Neural progenitor cell (in vitro differentiated cells): ENCODE results near the gene SEL1L3. TPM values are rescaled to one million over a fixed set of nuclear protein-coding genes. Genes with fewer than 3 reads are reported as not detected.

Source experiments
- DNase-seq: peaks from one replicate; pipeline ENCODE4 v3.0.0-alpha.2; 2016; ENCODE audit warnings: low spot score
- H2AFZ ChIP-seq: fragments of 200-600 bp; sonication (generic); replicated peaks from 2 replicates; pipeline ENCODE4 v1.6.1; 2016; ENCODE audit warnings: antibody characterized with exemption
- H3F3A ChIP-seq: fragments of 200-600 bp; sonication (generic); 2 replicates; pipeline ENCODE4 v1.6.1; 2016; ENCODE audit warnings: antibody characterized with exemption, low read depth
- H3K27ac ChIP-seq: fragments of 200-600 bp; sonication (generic); 2 replicates; pipeline ENCODE4 v1.5.1; 2016; ENCODE audit warnings: mild to moderate bottlenecking
- H3K27me3 ChIP-seq: fragments of 200-600 bp; sonication (generic); 2 replicates; pipeline ENCODE4 v1.6.1; 2016; ENCODE audit warnings: mild to moderate bottlenecking, moderate library complexity
- H3K36me3 ChIP-seq: fragments of 200-600 bp; sonication (generic); 2 replicates; pipeline ENCODE4 v1.5.1; 2016
- H3K4me1 ChIP-seq: fragments of 200-600 bp; sonication (generic); 2 replicates; pipeline ENCODE4 v1.6.1; 2016; ENCODE audit warnings: mixed run types
- H3K4me2 ChIP-seq: fragments of 200-600 bp; sonication (generic); 2 replicates; pipeline ENCODE4 v1.6.1; 2016
- H3K4me3 ChIP-seq: fragments of 200-600 bp; sonication (generic); 2 replicates; pipeline ENCODE4 v1.5.1; 2016
- H3K79me2 ChIP-seq: fragments of 200-600 bp; sonication (generic); 2 replicates; pipeline ENCODE4 v1.6.1; 2016; ENCODE audit warnings: low read depth
- H3K9ac ChIP-seq: fragments of 200-600 bp; sonication (generic); 2 replicates; pipeline ENCODE4 v1.6.1; 2016
- H3K9me3 ChIP-seq: fragments of 200-600 bp; sonication (generic); 2 replicates; pipeline ENCODE4 v1.5.1; 2016; ENCODE audit warnings: low read depth
- H4K20me1 ChIP-seq: fragments of 200-600 bp; sonication (generic); 2 replicates; pipeline ENCODE4 v1.6.1; 2016; ENCODE audit warnings: low read depth
- H3K27ac Mint-ChIP-seq: 3 replicates; pipeline ENCODE4 v1.8.0; 2021; ENCODE audit warnings: mixed read lengths
- H3K27me3 Mint-ChIP-seq: 2 replicates; pipeline ENCODE4 v1.8.0; 2022; ENCODE audit warnings: low read depth, mild to moderate bottlenecking, inconsistent platforms, moderate library complexity, mixed read lengths; ENCODE audit not compliant: insufficient read depth
- H3K36me3 Mint-ChIP-seq: 3 replicates; pipeline ENCODE4 v1.8.0; 2021; ENCODE audit warnings: mixed read lengths
- H3K4me1 Mint-ChIP-seq: 3 replicates; pipeline ENCODE4 v1.8.0; 2021; ENCODE audit warnings: mixed read lengths
- H3K4me3 Mint-ChIP-seq: 3 replicates; pipeline ENCODE4 v1.8.0; 2021; ENCODE audit warnings: mild to moderate bottlenecking, moderate library complexity, mixed read lengths
- H3K9me3 Mint-ChIP-seq: 3 replicates; pipeline ENCODE4 v1.8.0; 2020; ENCODE audit warnings: mixed read lengths
- EZH2 ChIP-seq: fragments of 200-600 bp; sonication (generic); IDR thresholded peaks from 2 replicates; pipeline ENCODE4 v1.6.1; 2017; ENCODE audit warnings: antibody characterized with exemption, mild to moderate bottlenecking, moderate library complexity
- EZH2phosphoT487 ChIP-seq: fragments of 200-600 bp; sonication (generic); IDR thresholded peaks from 2 replicates; pipeline ENCODE4 v1.6.1; 2017; ENCODE audit warnings: antibody characterized with exemption
- total RNA-seq: library from RNA; depleted of rRNA; stranded (reverse); fragments of >200 nt; gene quantifications from 2 replicates; pipeline ENCODE4 v1.2.3, GENCODE V29; 2015; ENCODE audit warnings: low replicate concordance
- TF ChIP-seq, protein P1 (sequence below): fragments of 200-600 bp; sonication (generic); IDR thresholded peaks from 2 replicates; pipeline ENCODE4 v1.5.1; 2017; ENCODE audit warnings: antibody characterized with exemption, mild to moderate bottlenecking

The SEL1L3 gene
- total RNA-seq, 1 donor from 2014 or later: 87.2 TPM

- peak overlapping the region; percentile 85 for H2AFZ ChIP-seq
- H4K20me1 ChIP-seq: peaks cover 8% of the 10 kb centered on the region
- peaks cover 42% of the 10 kb centered on the region for H3K79me2 ChIP-seq
- Mint-ChIP-seq H3K36me3 (peaks cover 2% of the 10 kb centered on the region), H3K4me3 (peak overlapping the region; percentile 94), H3K4me1 (peaks cover 31% of the 10 kb centered on the region), H3K27me3 (peaks cover 8% of the 10 kb centered on the region), H3K27ac (no peak overlapping the region), H3K9me3 (no peaks in the 10 kb centered on the region)
- peaks cover 24% of the 10 kb centered on the region for H3K27me3 ChIP-seq
- H3K9me3 ChIP-seq: no peaks in the 10 kb centered on the region
- no peak overlapping the region for H3K27ac ChIP-seq
- peak overlapping the region; percentile 94 for H3K4me3 ChIP-seq
- no peak overlapping the region for H3K9ac ChIP-seq
- peak overlapping the region; percentile 96 for H3K4me2 ChIP-seq
- H3F3A ChIP-seq: peaks cover 25% of the 10 kb centered on the region
- peaks cover 31% of the 10 kb centered on the region for H3K4me1 ChIP-seq
- no peaks in the 10 kb centered on the region for H3K36me3 ChIP-seq
- TF ChIP-seq, protein P1, sequence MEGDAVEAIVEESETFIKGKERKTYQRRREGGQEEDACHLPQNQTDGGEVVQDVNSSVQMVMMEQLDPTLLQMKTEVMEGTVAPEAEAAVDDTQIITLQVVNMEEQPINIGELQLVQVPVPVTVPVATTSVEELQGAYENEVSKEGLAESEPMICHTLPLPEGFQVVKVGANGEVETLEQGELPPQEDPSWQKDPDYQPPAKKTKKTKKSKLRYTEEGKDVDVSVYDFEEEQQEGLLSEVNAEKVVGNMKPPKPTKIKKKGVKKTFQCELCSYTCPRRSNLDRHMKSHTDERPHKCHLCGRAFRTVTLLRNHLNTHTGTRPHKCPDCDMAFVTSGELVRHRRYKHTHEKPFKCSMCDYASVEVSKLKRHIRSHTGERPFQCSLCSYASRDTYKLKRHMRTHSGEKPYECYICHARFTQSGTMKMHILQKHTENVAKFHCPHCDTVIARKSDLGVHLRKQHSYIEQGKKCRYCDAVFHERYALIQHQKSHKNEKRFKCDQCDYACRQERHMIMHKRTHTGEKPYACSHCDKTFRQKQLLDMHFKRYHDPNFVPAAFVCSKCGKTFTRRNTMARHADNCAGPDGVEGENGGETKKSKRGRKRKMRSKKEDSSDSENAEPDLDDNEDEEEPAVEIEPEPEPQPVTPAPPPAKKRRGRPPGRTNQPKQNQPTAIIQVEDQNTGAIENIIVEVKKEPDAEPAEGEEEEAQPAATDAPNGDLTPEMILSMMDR: no peak
- TF ChIP-seq EZH2 (no peak), EZH2phosphoT487 (no peak)
- no peak for DNase-seq
Measured at GRCh38 chr4:25861280-25861950, 1.4 kb downstream of the SEL1L3 start.

DNA sequence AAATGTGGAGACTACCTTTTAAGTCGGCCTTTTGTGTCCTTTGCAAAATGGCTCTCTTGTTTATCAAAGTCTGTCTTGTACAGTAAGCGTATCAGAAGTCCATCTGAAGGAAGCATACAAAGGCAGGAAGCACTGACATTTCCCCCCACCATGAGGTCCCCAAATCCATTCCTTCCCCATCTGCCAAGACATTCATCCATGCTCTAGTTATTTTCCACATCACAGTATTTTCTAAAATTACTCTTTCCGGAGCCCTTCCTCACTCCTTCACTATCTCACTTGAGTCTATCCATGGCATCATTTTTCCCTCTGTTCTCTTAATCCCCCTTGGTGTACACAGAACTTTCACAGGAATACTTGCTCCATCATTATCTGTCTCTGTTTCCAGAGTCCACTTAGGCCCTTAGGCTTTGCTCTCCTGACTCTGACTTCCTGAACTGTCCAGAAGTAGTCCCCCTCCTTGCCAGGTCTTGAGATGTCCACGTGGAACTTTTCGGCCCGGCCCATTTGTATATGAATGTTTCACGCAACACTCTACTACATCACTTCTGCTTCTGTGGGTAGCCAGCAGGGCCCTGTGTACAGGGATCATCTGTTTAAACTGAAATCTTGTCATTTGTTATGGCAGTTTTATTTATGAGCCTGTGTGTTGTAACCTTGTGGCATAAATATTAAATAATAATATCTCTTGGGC, 2.1 kb downstream of the SEL1L3 start:
- peaks cover 2% of the 10 kb centered on the region for H3K36me3 Mint-ChIP-seq
- Histone ChIP-seq H3K4me2 (peak overlapping the region; percentile 96), H3K4me1 (peaks cover 31% of the 10 kb centered on the region), H3K4me3 (no peak overlapping the region), H3K9me3 (no peaks in the 10 kb centered on the region), H3F3A (peaks cover 25% of the 10 kb centered on the region), H2AFZ (no peak overlapping the region), H4K20me1 (peaks cover 8% of the 10 kb centered on the region), H3K27me3 (peaks cover 24% of the 10 kb centered on the region), H3K9ac (no peak overlapping the region), H3K36me3 (no peaks in the 10 kb centered on the region), H3K79me2 (peaks cover 42% of the 10 kb centered on the region), H3K27ac (no peak overlapping the region)
- no peaks in the 10 kb centered on the region for H3K9me3 Mint-ChIP-seq
- DNase-seq: no peak
- peaks cover 8% of the 10 kb centered on the region for H3K27me3 Mint-ChIP-seq
- no peak overlapping the region for H3K27ac Mint-ChIP-seq
- peak overlapping the region; percentile 14 for H3K4me3 Mint-ChIP-seq
- TF ChIP-seq, protein P1: no peak
- no peak for TF ChIP-seq EZH2
- no peak for TF ChIP-seq EZH2phosphoT487
- H3K4me1 Mint-ChIP-seq: peaks cover 31% of the 10 kb centered on the region

- no peak overlapping the region for H3K27ac ChIP-seq
- no peaks in the 10 kb centered on the region for H3K9me3 ChIP-seq
- peaks cover 24% of the 10 kb centered on the region for H3F3A ChIP-seq
- H3K36me3 Mint-ChIP-seq: peaks cover 2% of the 10 kb centered on the region
- no peak overlapping the region for H3K27ac Mint-ChIP-seq
- H3K4me2 ChIP-seq: no peak overlapping the region
- no peak overlapping the region for H3K4me3 ChIP-seq
- H4K20me1 ChIP-seq: peaks cover 8% of the 10 kb centered on the region
- peaks cover 32% of the 10 kb centered on the region for H3K4me1 Mint-ChIP-seq
- DNase-seq: no peak
- H3K9me3 Mint-ChIP-seq: no peaks in the 10 kb centered on the region
- H3K36me3 ChIP-seq: no peaks in the 10 kb centered on the region
- peaks cover 46% of the 10 kb centered on the region for H3K79me2 ChIP-seq
- peaks cover 8% of the 10 kb centered on the region for H3K27me3 Mint-ChIP-seq
- H3K4me1 ChIP-seq: peaks cover 33% of the 10 kb centered on the region
- H3K27me3 ChIP-seq: peaks cover 16% of the 10 kb centered on the region
- H2AFZ ChIP-seq: no peak overlapping the region
- TF ChIP-seq EZH2phosphoT487: no peak
- TF ChIP-seq EZH2: no peak
- TF ChIP-seq, protein P1: no peak
- H3K9ac ChIP-seq: no peak overlapping the region
- H3K4me3 Mint-ChIP-seq: no peak overlapping the region
Measured at GRCh38 chr4:25859429-25860148, 3.2 kb downstream of the SEL1L3 start.
